GM18505 (cell line): ENCODE measurements around the gene ETS1.

ENCODE experiments used
- ATAC-seq: cut with Tn5 transposase; IDR thresholded peaks from one replicate; pipeline ENCODE4 v1.9.1; 2021; ENCODE audit not compliant: unreplicated experiment
- POLR2A ChIP-seq: IDR thresholded peaks from 4 replicates; pipeline ENCODE4 v1.6.1; 2011; ENCODE audit warnings: borderline replicate concordance; ENCODE audit not compliant: insufficient read depth, insufficient read length; ENCODE audit errors: extremely low read depth

Gene ETS1

DNA sequence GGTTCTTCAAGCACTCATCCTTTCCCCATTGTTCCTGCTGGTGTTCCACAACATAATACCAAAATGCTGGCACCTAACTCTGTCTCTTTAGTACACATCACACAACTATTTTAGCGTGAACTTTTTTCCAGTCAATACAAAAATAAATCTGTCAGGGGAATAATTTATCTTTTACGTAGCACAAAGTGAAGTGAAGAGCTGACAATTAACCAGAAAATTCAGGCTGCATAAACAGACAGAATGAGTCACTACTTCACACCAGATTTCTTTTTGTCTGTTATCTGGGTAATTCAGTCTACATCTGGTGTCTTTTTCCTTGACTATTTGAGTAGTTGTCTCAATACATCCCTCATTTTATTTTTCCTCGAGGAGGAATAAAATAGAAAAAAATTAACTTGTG, 7.9 kb upstream of the ETS1 start:
- no peak for ATAC-seq
- TF ChIP-seq POLR2A = no peak

- no peak for TF ChIP-seq POLR2A
- no peak for ATAC-seq
Observed at GRCh38 chr11:128594226-128594625, 6.9 kb upstream of the ETS1 start.

- no peak for ATAC-seq
- TF ChIP-seq POLR2A = no peak
Observed at GRCh38 chr11:128593281-128593680, 5.9 kb upstream of the ETS1 start.

GRCh38 chr11:128592454-128592853, 5.1 kb upstream of the ETS1 start:
- no peak for TF ChIP-seq POLR2A
- ATAC-seq = no peak

DNA sequence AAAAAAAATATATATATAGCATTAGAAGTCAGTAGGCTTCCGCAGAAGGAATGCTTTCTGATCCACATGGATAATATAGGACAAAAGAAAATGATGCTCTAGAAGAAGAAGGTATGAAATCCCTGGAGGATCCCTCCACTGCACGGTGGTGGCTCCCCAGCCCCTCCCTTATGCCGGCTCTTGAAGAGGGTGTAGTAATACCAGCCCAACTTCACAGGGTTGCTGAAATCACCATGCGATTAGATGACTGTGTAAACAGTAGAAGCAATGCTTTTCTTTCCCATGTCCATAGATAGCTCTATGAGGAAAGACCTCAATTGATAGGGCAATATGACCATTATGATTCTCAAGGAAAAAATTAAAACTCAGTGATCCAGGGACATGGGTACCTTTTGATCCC, 3.2 kb upstream of the ETS1 start:
- TF ChIP-seq POLR2A = no peak
- no peak for ATAC-seq

DNA sequence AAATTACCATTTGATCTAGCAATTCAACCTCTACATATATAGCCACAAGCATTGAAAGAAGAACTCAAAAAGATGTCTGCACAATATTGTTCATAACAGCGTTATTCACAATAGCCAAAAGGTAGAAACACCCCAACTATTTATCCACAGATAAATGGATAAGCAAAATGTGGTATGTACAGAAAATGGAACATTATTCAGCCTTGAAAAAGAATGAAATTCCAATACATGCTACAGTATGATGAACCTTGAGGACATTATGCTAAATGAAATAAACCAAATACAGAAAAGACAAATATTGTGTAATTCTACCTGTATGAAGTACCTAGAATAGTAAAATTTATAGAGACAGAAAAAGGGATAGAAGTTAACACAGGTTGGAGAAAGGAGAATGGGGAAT, 2.6 kb upstream of the ETS1 start:
- no peak for TF ChIP-seq POLR2A
- no peak for ATAC-seq

DNA sequence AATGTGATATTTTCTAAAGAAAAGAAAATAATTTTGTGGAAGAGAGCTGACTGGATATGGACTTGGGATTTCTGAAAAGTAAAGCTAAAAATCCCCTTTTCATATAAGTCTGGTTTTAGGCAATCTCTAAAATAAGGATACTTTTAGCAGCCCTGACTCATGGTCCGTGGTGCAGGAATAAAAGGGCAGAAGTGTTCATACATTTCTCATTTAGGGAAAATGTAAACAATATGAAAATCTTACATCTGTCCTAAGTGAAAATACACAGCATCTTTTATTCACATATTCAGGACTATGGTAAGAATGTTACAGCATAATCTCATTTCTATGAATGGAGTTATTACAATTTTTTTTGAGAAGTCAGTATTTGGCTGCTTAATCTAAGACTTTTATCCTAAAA, 735 bp upstream of the ETS1 start:
- ATAC-seq = no peak
- TF ChIP-seq POLR2A = no peak

- TF ChIP-seq POLR2A = no peak
- no peak for ATAC-seq
Observed at GRCh38 chr11:128586689-128587088, 669 bp downstream of the ETS1 start.

DNA sequence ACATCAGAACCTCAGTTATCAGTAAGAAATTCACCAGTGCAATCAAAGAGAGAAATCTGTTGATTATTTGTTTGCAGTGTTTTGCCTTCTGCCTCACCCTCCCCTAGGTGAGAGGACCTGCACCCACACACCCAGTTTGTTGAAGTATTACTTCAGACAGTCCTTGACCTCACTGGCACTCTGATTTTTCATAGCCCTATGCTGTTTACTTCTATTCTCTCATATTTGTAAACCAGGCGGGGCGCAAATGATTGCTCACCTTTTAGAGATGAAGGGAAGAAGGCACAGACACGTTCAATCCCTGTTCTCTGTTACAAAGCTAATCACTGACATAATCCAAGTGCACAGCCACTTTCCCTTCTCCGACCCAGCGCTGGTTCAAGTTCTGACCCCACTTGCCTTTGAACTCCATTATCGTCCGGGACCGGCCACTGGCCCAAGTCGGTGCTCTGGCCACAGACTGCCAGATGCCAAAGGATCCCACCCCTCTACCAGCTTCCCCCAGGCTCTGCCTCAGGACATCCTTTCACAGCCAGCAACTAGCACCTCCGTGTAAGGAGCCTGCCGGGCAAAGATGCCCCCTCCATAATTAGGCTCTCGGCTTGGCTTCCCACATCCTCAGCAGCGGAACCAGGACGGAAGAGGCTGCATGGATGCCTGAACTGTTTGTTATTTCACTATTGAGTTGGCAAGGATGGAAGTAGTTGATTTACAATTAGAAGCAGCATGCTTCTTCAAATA, 1.7 kb downstream of the ETS1 start:
- no peak for ATAC-seq
- no peak for TF ChIP-seq POLR2A

- no peak for ATAC-seq
- no peak for TF ChIP-seq POLR2A
Observed at GRCh38 chr11:128584253-128584652, 3.1 kb downstream of the ETS1 start.

- ATAC-seq = no peak
Observed at GRCh38 chr11:128582496-128583366, 4.6 kb downstream of the ETS1 start.

DNA sequence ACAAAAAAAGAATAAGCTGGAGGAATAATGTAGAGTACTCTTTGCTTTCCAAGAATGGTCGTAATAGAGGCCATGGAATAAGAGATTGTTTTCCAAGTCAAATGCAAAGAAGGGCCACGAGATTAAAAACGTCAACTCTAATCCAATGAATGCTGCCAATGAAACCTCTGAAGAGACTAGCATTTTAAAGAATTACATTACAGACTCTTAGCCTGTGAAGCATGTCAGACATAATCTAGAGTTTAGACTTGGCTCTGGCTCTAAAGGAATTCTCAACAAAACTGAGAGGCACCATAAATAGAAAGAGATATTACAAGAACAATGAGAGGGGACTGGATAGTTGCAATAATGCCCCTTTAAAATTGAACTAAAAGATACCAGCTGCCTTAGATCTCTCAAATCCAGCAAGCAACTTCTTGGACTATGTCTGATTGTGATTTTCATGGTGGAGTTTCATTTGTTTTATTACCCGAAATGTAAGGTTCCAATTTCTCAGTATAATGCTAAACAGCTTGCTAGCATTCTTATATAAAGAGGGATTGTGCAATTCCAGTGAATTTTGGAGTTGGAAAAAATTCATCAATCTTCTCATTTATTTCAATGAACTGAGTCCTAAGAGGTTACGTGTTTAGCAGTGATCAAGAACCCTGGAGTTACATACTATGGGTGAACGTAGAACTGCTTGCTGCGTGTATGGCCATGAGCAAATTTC, 5.6 kb downstream of the ETS1 start:
- ATAC-seq = no peak
- no peak for TF ChIP-seq POLR2A

More at GRCh38 chr11:128582496-128583366, 4.6 kb downstream of the ETS1 start:
- TF ChIP-seq POLR2A = no peak

DNA sequence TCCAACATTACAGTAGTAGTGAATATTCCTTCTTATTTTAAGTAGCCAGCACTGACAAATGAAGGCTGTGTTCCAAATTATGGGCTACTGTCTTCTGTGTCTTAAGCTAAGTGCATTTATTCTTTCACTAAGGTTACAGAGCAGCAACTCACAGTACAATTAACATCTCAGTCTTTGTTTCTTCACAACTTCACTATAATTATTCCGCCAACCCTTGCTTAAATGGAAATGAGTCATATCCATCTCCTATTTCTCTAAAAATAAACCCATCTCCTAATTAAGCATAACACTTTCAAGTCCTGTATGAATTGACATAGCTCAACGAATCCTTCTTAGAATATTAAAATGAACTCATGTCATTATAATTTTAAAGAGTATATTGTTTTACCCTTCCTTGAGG, 6.7 kb downstream of the ETS1 start:
- ATAC-seq = no peak
- no peak for TF ChIP-seq POLR2A
